OCI-LY3 (cell line): ENCODE results near the gene DNAH10.

Source experiments
- H2AFZ ChIP-seq: fragments of 200-600, 300-600 bp; shearing (Covaris generic); 2 replicates; pipeline ENCODE4 v1.6.0; 2014; ENCODE audit warnings: antibody characterized with exemption, low read depth, low read length
- H3K27ac ChIP-seq: fragments of 200-600, 300-600 bp; sonication (generic); 2 replicates; pipeline ENCODE4 v1.5.1; 2014; ENCODE audit warnings: mild to moderate bottlenecking, low read length, moderate library complexity, mixed read lengths
- H3K27me3 ChIP-seq: fragments of 200-600, 300-600 bp; sonication (generic); 2 replicates; pipeline ENCODE4 v1.6.1; 2014; ENCODE audit warnings: low read depth, low read length, mixed read lengths
- H3K36me3 ChIP-seq: fragments of 200-600, 300-600 bp; sonication (generic); replicated peaks from 2 replicates; pipeline ENCODE3; 2014; ENCODE audit warnings: low read depth, low read length, mixed read lengths
- H3K4me1 ChIP-seq: fragments of 300-600, 200-600 bp; sonication (generic); 2 replicates; pipeline ENCODE4 v1.6.1; 2014; ENCODE audit warnings: low read length, mixed read lengths
- H3K4me2 ChIP-seq: fragments of 200-600, 300-600 bp; sonication (generic); 2 replicates; pipeline ENCODE4 v1.6.1; 2014; ENCODE audit warnings: low read length, mixed read lengths
- H3K4me3 ChIP-seq: fragments of 300-600, 200-600 bp; sonication (generic); 2 replicates; pipeline ENCODE4 v1.5.1; 2014; ENCODE audit warnings: antibody characterized with exemption, mild to moderate bottlenecking, low read length, moderate library complexity
- H3K79me2 ChIP-seq: fragments of 300-600, 200-600 bp; shearing (Covaris generic); 2 replicates; pipeline ENCODE4 v1.6.1; 2014; ENCODE audit warnings: mild to moderate bottlenecking, low read length, mixed read lengths
- H3K9ac ChIP-seq: fragments of 300-600, 200-600 bp; shearing (Covaris generic); 2 replicates; pipeline ENCODE4 v1.6.0; 2014; ENCODE audit warnings: mild to moderate bottlenecking, low read length, moderate library complexity
- H3K9me3 ChIP-seq: fragments of 200-600, 300-600 bp; shearing (Covaris generic); 2 replicates; pipeline ENCODE4 v1.6.1; 2014; ENCODE audit warnings: low read length, mixed read lengths; ENCODE audit not compliant: insufficient read depth
- H4K20me1 ChIP-seq: fragments of 200-600, 300-600 bp; sonication (generic); 2 replicates; pipeline ENCODE4 v1.6.1; 2016; ENCODE audit warnings: low read length, mixed read lengths; ENCODE audit not compliant: insufficient read depth
- CTCF ChIP-seq: fragments of 200-600, 300-600 bp; sonication (generic); IDR thresholded peaks from 2 replicates; pipeline ENCODE4 v1.5.1; 2014; ENCODE audit warnings: antibody characterized with exemption, low read length, low read depth
- EZH2phosphoT487 ChIP-seq: fragments of 200-600 bp; shearing (Covaris generic); IDR thresholded peaks from 2 replicates; pipeline ENCODE4 v1.6.1; 2018; ENCODE audit warnings: antibody characterized with exemption, mixed run types, low read depth

Gene DNAH10

GRCh38 chr12:123941624-123942237 lies 179.6 kb downstream of the DNAH10 start:
- Histone ChIP-seq H3K27me3 (no peaks in the 10 kb centered on the region), H3K36me3 (peaks cover 5% of the 10 kb centered on the region), H3K9ac (no peak overlapping the region), H3K4me2 (no peak overlapping the region), H4K20me1 (no peaks in the 10 kb centered on the region), H3K9me3 (no peaks in the 10 kb centered on the region), H3K4me1 (peaks cover 12% of the 10 kb centered on the region), H2AFZ (no peak overlapping the region), H3K79me2 (no peaks in the 10 kb centered on the region), H3K27ac (no peak overlapping the region), H3K4me3 (no peak overlapping the region)
- TF ChIP-seq CTCF (no peak), EZH2phosphoT487 (no peak)

- peaks cover 5% of the 10 kb centered on the region for H3K36me3 ChIP-seq
- H4K20me1 ChIP-seq = no peaks in the 10 kb centered on the region
- H3K4me3 ChIP-seq = no peak overlapping the region
- H3K27ac ChIP-seq = no peak overlapping the region
- H3K4me2 ChIP-seq = no peak overlapping the region
- peaks cover 12% of the 10 kb centered on the region for H3K4me1 ChIP-seq
- TF ChIP-seq EZH2phosphoT487 = no peak
- no peak for TF ChIP-seq CTCF
- no peaks in the 10 kb centered on the region for H3K79me2 ChIP-seq
- H2AFZ ChIP-seq = no peak overlapping the region
- H3K27me3 ChIP-seq = no peaks in the 10 kb centered on the region
- H3K9me3 ChIP-seq = no peaks in the 10 kb centered on the region
- H3K9ac ChIP-seq = no peak overlapping the region
Observed at GRCh38 chr12:123942238-123942653, 180.1 kb downstream of the DNAH10 start.

- H3K4me2 ChIP-seq = no peak overlapping the region
- H4K20me1 ChIP-seq = no peaks in the 10 kb centered on the region
- H3K9ac ChIP-seq = no peak overlapping the region
- H3K79me2 ChIP-seq = no peaks in the 10 kb centered on the region
- no peaks in the 10 kb centered on the region for H3K9me3 ChIP-seq
- H3K27ac ChIP-seq = no peak overlapping the region
- no peak for TF ChIP-seq EZH2phosphoT487
- no peak for TF ChIP-seq CTCF
- H2AFZ ChIP-seq = no peak overlapping the region
- no peaks in the 10 kb centered on the region for H3K27me3 ChIP-seq
- peaks cover 10% of the 10 kb centered on the region for H3K4me1 ChIP-seq
- no peak overlapping the region for H3K4me3 ChIP-seq
- H3K36me3 ChIP-seq = peaks cover 5% of the 10 kb centered on the region
Observed at GRCh38 chr12:123942911-123943648, 181.0 kb downstream of the DNAH10 start.

GRCh38 chr12:123943816-123944215 lies 181.7 kb downstream of the DNAH10 start:
- Histone ChIP-seq H3K27ac (no peak overlapping the region), H2AFZ (no peak overlapping the region), H3K4me3 (no peak overlapping the region), H3K79me2 (no peaks in the 10 kb centered on the region), H3K9me3 (no peaks in the 10 kb centered on the region), H3K4me2 (no peak overlapping the region), H3K27me3 (no peaks in the 10 kb centered on the region), H4K20me1 (no peaks in the 10 kb centered on the region), H3K9ac (no peak overlapping the region), H3K36me3 (peaks cover 5% of the 10 kb centered on the region), H3K4me1 (peaks cover 3% of the 10 kb centered on the region)
- TF ChIP-seq EZH2phosphoT487 = no peak
- TF ChIP-seq CTCF = no peak
